ENCODE results near the gene COL19A1. TPM values are rescaled to one million over a fixed set of nuclear protein-coding genes. Genes with fewer than 3 reads are reported as not detected.

The COL19A1 gene
- polyA plus RNA-seq, 1 of the 3 experiments (the other 2 are of a cell fraction) = 0.15 TPM

DNA sequence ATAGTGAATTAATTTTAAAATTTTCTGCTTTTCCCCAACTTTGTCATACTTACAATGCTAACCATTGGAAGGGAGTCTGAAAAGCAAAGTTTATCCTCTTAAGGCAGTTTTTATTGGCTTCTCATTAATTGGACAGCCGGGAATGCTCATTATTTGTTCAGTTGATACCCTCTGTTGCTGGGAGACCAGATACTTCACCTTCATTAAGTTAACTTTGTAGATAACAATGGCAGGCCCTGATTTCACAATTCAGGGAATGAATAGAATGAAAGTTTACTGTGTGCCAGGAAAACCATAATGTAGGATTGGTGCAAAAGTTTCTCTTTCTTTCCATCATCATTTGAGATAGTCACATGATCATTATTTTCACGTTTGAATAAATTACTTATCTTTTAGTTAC lies 49.0 kb downstream of the COL19A1 start:
- Histone ChIP-seq H3K9me3 (no peaks in the 10 kb centered on the region), H4K20me1 (ENCODE audit: insufficient read depth) (no peaks in the 10 kb centered on the region), H3F3A (replicated peaks; ENCODE audit: insufficient read depth) (peaks cover 28% of the 10 kb centered on the region), H3K27me3 (ENCODE audit: insufficient read depth) (no peaks in the 10 kb centered on the region), H3K9me2 (no peaks in the 10 kb centered on the region), H3K4me3 (ENCODE audit: low read depth in 2 of 2, low read length in 1 of 2) (no peak overlapping the region), H3K36me3 (replicated peaks in 1 of 2; ENCODE audit: control insufficient read depth in 1 of 2, insufficient read depth in 2 of 2, low read length in 1 of 2) (no peaks in the 10 kb centered on the region), H3K4me1 (ENCODE audit: control insufficient read depth in 1 of 2, insufficient read depth in 2 of 2, low read depth in 1 of 2, low read length in 1 of 2) (peaks cover 0 to 8% of the 10 kb centered on the region in 2 experiments; a peak in 1 of 4 replicates), H3K4me2 (no peak overlapping the region), H2AFZ (ENCODE audit: low read depth) (no peak overlapping the region), H3K9ac (no peak overlapping the region), H3K79me2 (ENCODE audit: insufficient read depth) (no peaks in the 10 kb centered on the region), H3K27ac (ENCODE audit: low read depth in 2 of 2, low read length in 1 of 2) (no peak overlapping the region)
- DNase-seq = no peak
- ChIA-PET POLR2A (no interaction called here), CTCF (no interaction called here)
- no peak for TF ChIP-seq IRF3 (IDR thresholded peaks at IDR 0.05; ENCODE audit: low read depth, low read length)
- TF ChIP-seq, protein P1, sequence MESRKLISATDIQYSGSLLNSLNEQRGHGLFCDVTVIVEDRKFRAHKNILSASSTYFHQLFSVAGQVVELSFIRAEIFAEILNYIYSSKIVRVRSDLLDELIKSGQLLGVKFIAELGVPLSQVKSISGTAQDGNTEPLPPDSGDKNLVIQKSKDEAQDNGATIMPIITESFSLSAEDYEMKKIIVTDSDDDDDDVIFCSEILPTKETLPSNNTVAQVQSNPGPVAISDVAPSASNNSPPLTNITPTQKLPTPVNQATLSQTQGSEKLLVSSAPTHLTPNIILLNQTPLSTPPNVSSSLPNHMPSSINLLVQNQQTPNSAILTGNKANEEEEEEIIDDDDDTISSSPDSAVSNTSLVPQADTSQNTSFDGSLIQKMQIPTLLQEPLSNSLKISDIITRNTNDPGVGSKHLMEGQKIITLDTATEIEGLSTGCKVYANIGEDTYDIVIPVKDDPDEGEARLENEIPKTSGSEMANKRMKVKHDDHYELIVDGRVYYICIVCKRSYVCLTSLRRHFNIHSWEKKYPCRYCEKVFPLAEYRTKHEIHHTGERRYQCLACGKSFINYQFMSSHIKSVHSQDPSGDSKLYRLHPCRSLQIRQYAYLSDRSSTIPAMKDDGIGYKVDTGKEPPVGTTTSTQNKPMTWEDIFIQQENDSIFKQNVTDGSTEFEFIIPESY (IDR thresholded peaks at IDR 0.05; ENCODE audit: borderline replicate concordance, low read depth) = no peak
- no peak for TF ChIP-seq YY1 (IDR thresholded peaks at IDR 0.05; ENCODE audit: low read depth)
- no peak for TF ChIP-seq GATA2 (CRISPR knock-in tag; IDR thresholded peaks at IDR 0.05)
- no peak for TF ChIP-seq CHD2 (IDR thresholded peaks at IDR 0.05; ENCODE audit: low read length, partially characterized antibody)
- no peak for TF ChIP-seq FOXJ3 (CRISPR knock-in tag; IDR thresholded peaks at IDR 0.05)
- TF ChIP-seq FOXM1 (IDR thresholded peaks at IDR 0.05; ENCODE audit: low read depth) = no peak
- no peak for TF ChIP-seq JUND (IDR thresholded peaks at IDR 0.05)
- TF ChIP-seq, protein P2, sequence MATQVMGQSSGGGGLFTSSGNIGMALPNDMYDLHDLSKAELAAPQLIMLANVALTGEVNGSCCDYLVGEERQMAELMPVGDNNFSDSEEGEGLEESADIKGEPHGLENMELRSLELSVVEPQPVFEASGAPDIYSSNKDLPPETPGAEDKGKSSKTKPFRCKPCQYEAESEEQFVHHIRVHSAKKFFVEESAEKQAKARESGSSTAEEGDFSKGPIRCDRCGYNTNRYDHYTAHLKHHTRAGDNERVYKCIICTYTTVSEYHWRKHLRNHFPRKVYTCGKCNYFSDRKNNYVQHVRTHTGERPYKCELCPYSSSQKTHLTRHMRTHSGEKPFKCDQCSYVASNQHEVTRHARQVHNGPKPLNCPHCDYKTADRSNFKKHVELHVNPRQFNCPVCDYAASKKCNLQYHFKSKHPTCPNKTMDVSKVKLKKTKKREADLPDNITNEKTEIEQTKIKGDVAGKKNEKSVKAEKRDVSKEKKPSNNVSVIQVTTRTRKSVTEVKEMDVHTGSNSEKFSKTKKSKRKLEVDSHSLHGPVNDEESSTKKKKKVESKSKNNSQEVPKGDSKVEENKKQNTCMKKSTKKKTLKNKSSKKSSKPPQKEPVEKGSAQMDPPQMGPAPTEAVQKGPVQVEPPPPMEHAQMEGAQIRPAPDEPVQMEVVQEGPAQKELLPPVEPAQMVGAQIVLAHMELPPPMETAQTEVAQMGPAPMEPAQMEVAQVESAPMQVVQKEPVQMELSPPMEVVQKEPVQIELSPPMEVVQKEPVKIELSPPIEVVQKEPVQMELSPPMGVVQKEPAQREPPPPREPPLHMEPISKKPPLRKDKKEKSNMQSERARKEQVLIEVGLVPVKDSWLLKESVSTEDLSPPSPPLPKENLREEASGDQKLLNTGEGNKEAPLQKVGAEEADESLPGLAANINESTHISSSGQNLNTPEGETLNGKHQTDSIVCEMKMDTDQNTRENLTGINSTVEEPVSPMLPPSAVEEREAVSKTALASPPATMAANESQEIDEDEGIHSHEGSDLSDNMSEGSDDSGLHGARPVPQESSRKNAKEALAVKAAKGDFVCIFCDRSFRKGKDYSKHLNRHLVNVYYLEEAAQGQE (IDR thresholded peaks at IDR 0.05; ENCODE audit: low read depth, low read length) = no peak
- TF ChIP-seq USF2 (IDR thresholded peaks at IDR 0.05; ENCODE audit: borderline replicate concordance, low read depth, low read length) = no peak
- TF ChIP-seq NRF1 (IDR thresholded peaks at IDR 0.05; ENCODE audit: low read depth, low read length) = no peak
- TF ChIP-seq RAD21 (IDR thresholded peaks at IDR 0.05; ENCODE audit: low read length) = no peak
- TF ChIP-seq EZH2phosphoT487 (IDR thresholded peaks at IDR 0.05; ENCODE audit: borderline replicate concordance, low read depth) = no peak
- TF ChIP-seq RFX5 (IDR thresholded peaks at IDR 0.05; ENCODE audit: low read length) = no peak
- TF ChIP-seq MEF2A (IDR thresholded peaks at IDR 0.05; ENCODE audit: borderline replicate concordance, low read depth) = no peak
- TF ChIP-seq TCF12 (IDR thresholded peaks at IDR 0.05) = no peak
- TF ChIP-seq TAF1 (IDR thresholded peaks at IDR 0.05; ENCODE audit: borderline replicate concordance, low read depth, low read length) = no peak
- no peak for TF ChIP-seq GABPA (IDR thresholded peaks at IDR 0.05; ENCODE audit: low read depth)
- TF ChIP-seq RCOR1 (IDR thresholded peaks at IDR 0.05; ENCODE audit: low read length) = no peak
- TF ChIP-seq CTCF (IDR thresholded peaks at IDR 0.05) = no peak
- WGBS (ENCODE audit: low lambda C conversion rate) = 78% methylated on average over 2 of the region's 2 CpGs

Data from SK-N-SH (cell line).